DND-41 (cell line): Measurements from ENCODE around the gene CLUH.

Source experiments
- EZH2 ChIP-seq: IDR thresholded peaks from 3 replicates; pipeline ENCODE4 v1.6.1; 2012; ENCODE audit warnings: borderline replicate concordance, low read depth, mild to moderate bottlenecking, moderate library complexity, low read length, inconsistent platforms; ENCODE audit not compliant: severe bottlenecking
- TF ChIP-seq, protein P1 (sequence below): IDR thresholded peaks from 2 replicates; pipeline ENCODE4 v1.5.1; 2012; ENCODE audit warnings: borderline replicate concordance, low read length, moderate library complexity, mild to moderate bottlenecking; ENCODE audit not compliant: poor library complexity, severe bottlenecking; ENCODE audit errors: extremely low read depth

DNA sequence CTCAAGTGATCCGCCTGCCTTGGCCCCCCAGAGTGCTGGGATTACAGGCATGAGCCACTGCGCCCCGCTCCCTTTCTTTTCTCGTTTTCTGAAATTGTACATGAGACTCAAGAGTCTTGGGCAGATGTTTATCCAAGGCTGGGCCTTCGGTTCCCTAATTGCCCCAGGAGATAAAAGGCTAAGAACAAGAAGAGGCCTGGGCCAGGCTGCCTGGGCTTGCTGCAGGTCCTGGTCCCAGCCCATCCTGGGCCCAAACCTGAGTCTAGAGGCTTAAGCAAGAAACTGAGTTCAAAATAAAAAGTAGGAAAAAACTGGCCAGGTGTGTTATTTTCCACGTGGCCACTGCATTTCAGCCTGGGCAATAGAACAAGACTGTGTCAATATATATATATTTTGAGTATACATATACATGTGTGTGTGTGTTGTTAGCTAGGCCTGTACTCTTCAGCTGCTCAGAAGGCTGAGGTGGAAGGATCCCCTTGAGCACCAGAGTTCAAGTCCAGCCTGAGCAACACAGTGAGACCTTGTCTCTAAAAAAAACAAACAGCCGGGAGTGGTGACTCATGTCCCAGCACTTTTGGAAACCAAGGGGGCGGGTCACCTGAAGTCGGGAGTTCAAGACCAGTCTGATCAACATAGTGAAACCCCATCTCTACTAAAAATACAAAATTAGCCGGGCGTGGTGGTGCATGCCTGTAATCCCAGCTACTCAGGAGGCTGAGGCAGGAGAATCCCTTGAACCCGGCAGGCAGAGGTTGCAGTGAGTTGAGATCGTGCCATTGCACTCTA, 6.8 kb upstream of the CLUH start:
- TF ChIP-seq, protein P1, sequence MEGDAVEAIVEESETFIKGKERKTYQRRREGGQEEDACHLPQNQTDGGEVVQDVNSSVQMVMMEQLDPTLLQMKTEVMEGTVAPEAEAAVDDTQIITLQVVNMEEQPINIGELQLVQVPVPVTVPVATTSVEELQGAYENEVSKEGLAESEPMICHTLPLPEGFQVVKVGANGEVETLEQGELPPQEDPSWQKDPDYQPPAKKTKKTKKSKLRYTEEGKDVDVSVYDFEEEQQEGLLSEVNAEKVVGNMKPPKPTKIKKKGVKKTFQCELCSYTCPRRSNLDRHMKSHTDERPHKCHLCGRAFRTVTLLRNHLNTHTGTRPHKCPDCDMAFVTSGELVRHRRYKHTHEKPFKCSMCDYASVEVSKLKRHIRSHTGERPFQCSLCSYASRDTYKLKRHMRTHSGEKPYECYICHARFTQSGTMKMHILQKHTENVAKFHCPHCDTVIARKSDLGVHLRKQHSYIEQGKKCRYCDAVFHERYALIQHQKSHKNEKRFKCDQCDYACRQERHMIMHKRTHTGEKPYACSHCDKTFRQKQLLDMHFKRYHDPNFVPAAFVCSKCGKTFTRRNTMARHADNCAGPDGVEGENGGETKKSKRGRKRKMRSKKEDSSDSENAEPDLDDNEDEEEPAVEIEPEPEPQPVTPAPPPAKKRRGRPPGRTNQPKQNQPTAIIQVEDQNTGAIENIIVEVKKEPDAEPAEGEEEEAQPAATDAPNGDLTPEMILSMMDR: no peak
- TF ChIP-seq EZH2: no peak
